ENCODE measurements around the gene ABCB1.

DNA sequence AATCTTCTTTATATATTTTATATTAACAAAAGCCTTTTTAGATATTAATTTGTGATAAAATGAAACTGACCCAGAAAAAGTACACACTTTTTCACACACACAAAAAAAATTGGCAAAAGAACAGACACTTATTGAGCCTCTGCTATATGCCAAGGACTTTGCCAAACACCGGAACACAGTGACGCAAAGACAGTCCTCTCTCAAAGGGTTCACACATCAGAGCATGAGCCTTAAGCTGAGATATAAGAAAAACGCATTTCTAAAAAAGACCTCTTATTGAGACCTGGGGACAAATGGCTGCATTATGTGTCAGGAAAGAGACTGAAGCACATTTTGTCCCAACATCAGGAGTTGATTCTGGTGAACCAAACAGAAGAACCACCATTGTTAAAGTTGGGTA, 101.2 kb downstream of the ABCB1 start:
- TF ChIP-seq ZFX (IDR thresholded peaks at IDR 0.05), result no peak
- TF ChIP-seq, protein P1, sequence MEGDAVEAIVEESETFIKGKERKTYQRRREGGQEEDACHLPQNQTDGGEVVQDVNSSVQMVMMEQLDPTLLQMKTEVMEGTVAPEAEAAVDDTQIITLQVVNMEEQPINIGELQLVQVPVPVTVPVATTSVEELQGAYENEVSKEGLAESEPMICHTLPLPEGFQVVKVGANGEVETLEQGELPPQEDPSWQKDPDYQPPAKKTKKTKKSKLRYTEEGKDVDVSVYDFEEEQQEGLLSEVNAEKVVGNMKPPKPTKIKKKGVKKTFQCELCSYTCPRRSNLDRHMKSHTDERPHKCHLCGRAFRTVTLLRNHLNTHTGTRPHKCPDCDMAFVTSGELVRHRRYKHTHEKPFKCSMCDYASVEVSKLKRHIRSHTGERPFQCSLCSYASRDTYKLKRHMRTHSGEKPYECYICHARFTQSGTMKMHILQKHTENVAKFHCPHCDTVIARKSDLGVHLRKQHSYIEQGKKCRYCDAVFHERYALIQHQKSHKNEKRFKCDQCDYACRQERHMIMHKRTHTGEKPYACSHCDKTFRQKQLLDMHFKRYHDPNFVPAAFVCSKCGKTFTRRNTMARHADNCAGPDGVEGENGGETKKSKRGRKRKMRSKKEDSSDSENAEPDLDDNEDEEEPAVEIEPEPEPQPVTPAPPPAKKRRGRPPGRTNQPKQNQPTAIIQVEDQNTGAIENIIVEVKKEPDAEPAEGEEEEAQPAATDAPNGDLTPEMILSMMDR (conservative IDR thresholded peaks at IDR 0.05), result no peak

Data from C4-2B (cell line).